Prostate gland (tissue), 2 donors: Measurements from ENCODE around the gene COLEC11. TPM values are rescaled to one million over a fixed set of nuclear protein-coding genes. Genes with fewer than 3 reads are reported as not detected.
A peak's percentile ranks its signal among the peaks of the same experiment; 100 is the strongest.
"Not testable (repeated sequence)": the region's sequence is repeated elsewhere in the genome, so short reads cannot be mapped to it uniquely, and the experiment has no call there.

ENCODE experiments used
- DNase-seq: peaks from one replicate; pipeline ENCODE4 v3.0.0-alpha.2; 2019; ENCODE audit warnings: low spot score
- H3K27ac ChIP-seq, 2 donors: fragments of 200-600 bp; sonication (generic); 2 replicates each; pipeline ENCODE4 v1.5.1; 2017 to 2019
- H3K27me3 ChIP-seq: fragments of 200-600 bp; sonication (generic); replicated peaks from 2 replicates; pipeline ENCODE4 v1.5.1; 2019; ENCODE audit not compliant: insufficient read depth
- H3K36me3 ChIP-seq, 2 donors: fragments of 200-600 bp; sonication (generic); 1 replicate in 1 of 2; 2 replicates in 1 of 2; pipeline versions ENCODE4 v1.5.1 to v1.8.1; 2017 to 2019
- H3K4me1 ChIP-seq: fragments of 200-600 bp; sonication (generic); replicated peaks from 2 replicates; pipeline ENCODE4 v1.5.1; 2019
- H3K4me3 ChIP-seq, 2 donors: fragments of 200-600 bp; sonication (generic); 2 replicates each; pipeline ENCODE4 v1.5.1; 2017 to 2019
- H3K9me3 ChIP-seq: fragments of 200-600 bp; sonication (generic); 2 replicates; pipeline ENCODE4 v1.5.1; 2017
- CTCF ChIP-seq, 4 experiments: fragments of 200-600 bp in 2 of 4; fragments of 450-650 bp in 2 of 4; sonication (generic) in 2 of 4; IDR thresholded peaks; 1 replicate in 3 of 4; 2 replicates in 1 of 4; pipeline ENCODE4 v1.5.1; 2016 to 2019; ENCODE audit warnings: antibody characterized with exemption in 4 of 4, mild to moderate bottlenecking in 2 of 4, moderate library complexity in 2 of 4
- POLR2A ChIP-seq: fragments of 450-650 bp; IDR thresholded peaks from one replicate; pipeline ENCODE4 v1.6.1; 2016; ENCODE audit warnings: antibody characterized with exemption, mild to moderate bottlenecking
- POLR2AphosphoS5 ChIP-seq: sonication (generic); formaldehyde crosslinking; IDR thresholded peaks from one replicate; pipeline ENCODE4 v1.6.1; 2017; ENCODE audit warnings: antibody characterized with exemption
- WGBS: methylation state at CpG from one replicate; pipeline ENCODE4 v1.1.5; 2018; 5-methylcytosine and 5-hydroxymethylcytosine counted together
- intact Hi-C: fragments of 100-400 bp; cut with DNase I; formaldehyde crosslinking; loops from one replicate; pipeline ENCODE4 v1.14.2; 2022
- total RNA-seq, 2 donors: library from RNA; depleted of rRNA; stranded (reverse); fragments of >200 nt; gene quantifications; one replicate each; pipeline ENCODE4 v1.1.0, GENCODE V29; 2016

Gene COLEC11
- total RNA-seq, 2 donors from 2014 or later, result 2.9 to 10.5 TPM

GRCh38 chr2:3617198-3617890 is 22.4 kb downstream of the COLEC11 start:
- WGBS, result 93% methylated on average over 21 of the region's 21 CpGs
- no peak for DNase-seq
- intact Hi-C loops, result no loop called here

GRCh38 chr2:3618367-3618766 is 23.5 kb downstream of the COLEC11 start:
- no peaks in the 10 kb centered on the region for H3K36me3 ChIP-seq
- H3K4me1 ChIP-seq, result no peaks in the 10 kb centered on the region
- no peak for DNase-seq
- no peak overlapping the region for H3K4me3 ChIP-seq
- H3K27ac ChIP-seq, result no peak overlapping the region
- intact Hi-C loops, result no loop called here
- no peaks in the 10 kb centered on the region for H3K27me3 ChIP-seq
- no peaks in the 10 kb centered on the region for H3K9me3 ChIP-seq
- no peak for TF ChIP-seq POLR2AphosphoS5

More at GRCh38 chr2:3617198-3617890, 22.4 kb downstream of the COLEC11 start:
- H3K9me3 ChIP-seq, result no peaks in the 10 kb centered on the region
- no peaks in the 10 kb centered on the region for H3K36me3 ChIP-seq
- no peak overlapping the region for H3K27ac ChIP-seq
- no peaks in the 10 kb centered on the region for H3K4me1 ChIP-seq
- TF ChIP-seq CTCF (IDR thresholded peaks at IDR 0.05) (no peak), POLR2AphosphoS5 (no peak), POLR2A (no peak)
- no peak overlapping the region for H3K4me3 ChIP-seq
- H3K27me3 ChIP-seq, result no peaks in the 10 kb centered on the region

- H3K27ac ChIP-seq, result no peak overlapping the region
- no peaks in the 10 kb centered on the region for H3K4me1 ChIP-seq
- intact Hi-C loops, result no loop called here
- no peak overlapping the region for H3K4me3 ChIP-seq
- H3K9me3 ChIP-seq, result no peaks in the 10 kb centered on the region
- DNase-seq, result no peak
- 100% methylated on average over 2 of the region's 2 CpGs for WGBS
- H3K27me3 ChIP-seq, result no peaks in the 10 kb centered on the region
- no peaks in the 10 kb centered on the region for H3K36me3 ChIP-seq
- TF ChIP-seq POLR2AphosphoS5, result no peak
- TF ChIP-seq POLR2A, result no peak
- TF ChIP-seq CTCF (IDR thresholded peaks at IDR 0.05), result no peak
Observed at GRCh38 chr2:3619033-3619432, 24.1 kb downstream of the COLEC11 start.

GRCh38 chr2:3619661-3620060 is 24.7 kb downstream of the COLEC11 start:
- intact Hi-C loops, DNase-seq, H3K27ac ChIP-seq, H3K36me3 ChIP-seq, H3K4me1 ChIP-seq, H3K4me3 ChIP-seq, H3K9me3 ChIP-seq, H3K27me3 ChIP-seq: not testable (repeated sequence)
- WGBS, result 95% methylated on average over 9 of the region's 9 CpGs

- Histone ChIP-seq H3K4me3 (no peak overlapping the region), H3K27ac (no peak overlapping the region), H3K9me3 (no peaks in the 10 kb centered on the region), H3K4me1 (no peaks in the 10 kb centered on the region), H3K27me3 (no peaks in the 10 kb centered on the region), H3K36me3 (no peaks in the 10 kb centered on the region)
- TF ChIP-seq POLR2AphosphoS5, result peak; percentile 53
- TF ChIP-seq CTCF (IDR thresholded peaks at IDR 0.05), result no peak
- no peak for TF ChIP-seq POLR2A
- 45% methylated on average over 5 of the region's 5 CpGs for WGBS
- DNase-seq, result no peak
- intact Hi-C loops, result no loop called here
Observed at GRCh38 chr2:3620834-3621233, 25.9 kb downstream of the COLEC11 start.

GRCh38 chr2:3622967-3623366 is 28.1 kb downstream of the COLEC11 start:
- H3K9me3 ChIP-seq, result no peaks in the 10 kb centered on the region
- intact Hi-C loops, result no loop called here

More at GRCh38 chr2:3622967-3623366, 28.1 kb downstream of the COLEC11 start:
- no peak for DNase-seq
- Histone ChIP-seq H3K4me3 (no peak overlapping the region), H3K27me3 (no peaks in the 10 kb centered on the region), H3K27ac (no peak overlapping the region), H3K36me3 (no peaks in the 10 kb centered on the region), H3K4me1 (no peaks in the 10 kb centered on the region)
- WGBS, result 94% methylated on average over 1 of the region's 1 CpG
- TF ChIP-seq CTCF (IDR thresholded peaks at IDR 0.05) (no peak), POLR2AphosphoS5 (no peak), POLR2A (no peak)
